Endodermal cell (in vitro differentiated cells): ENCODE results near the gene SLC45A3. TPM values are rescaled to one million over a fixed set of nuclear protein-coding genes. Genes with fewer than 3 reads are reported as not detected.

Source experiments
- DNase-seq: peaks from one replicate; pipeline ENCODE4 v3.0.0-alpha.2; 2017
- H3K27ac ChIP-seq: 2 replicates; pipeline ENCODE4 v1.5.1; 2013; ENCODE audit warnings: mild to moderate bottlenecking, low read depth, low read length, moderate library complexity
- H3K27me3 ChIP-seq: 2 replicates; pipeline ENCODE4 v1.6.1; 2013; ENCODE audit warnings: mild to moderate bottlenecking, low read length, moderate library complexity; ENCODE audit not compliant: insufficient read depth, control insufficient read depth, poor library complexity, severe bottlenecking
- H3K36me3 ChIP-seq: 2 replicates; pipeline ENCODE4 v1.7.0; 2013; ENCODE audit warnings: mild to moderate bottlenecking, low read length, moderate library complexity; ENCODE audit not compliant: control insufficient read depth, insufficient read depth
- H3K4me1 ChIP-seq: one replicate; pipeline ENCODE4 v1.7.0; 2013; ENCODE audit warnings: low read length; ENCODE audit not compliant: control insufficient read depth, insufficient read depth
- H3K4me3 ChIP-seq: 2 replicates; pipeline ENCODE4 v1.5.1; 2013; ENCODE audit warnings: mild to moderate bottlenecking, low read length, moderate library complexity
- H3K9ac ChIP-seq: 2 replicates; pipeline ENCODE4 v1.6.1; 2013; ENCODE audit warnings: mild to moderate bottlenecking, low read length, moderate library complexity; ENCODE audit not compliant: poor library complexity, severe bottlenecking; ENCODE audit errors: extremely low read depth
- H3K9me3 ChIP-seq: 2 replicates; pipeline ENCODE4 v1.6.1; 2013; ENCODE audit warnings: mild to moderate bottlenecking, low read length, moderate library complexity; ENCODE audit not compliant: control insufficient read depth
- H3K27ac Mint-ChIP-seq: 2 replicates; pipeline ENCODE4 v1.8.0; 2020; ENCODE audit warnings: mixed read lengths
- H3K27me3 Mint-ChIP-seq: 2 replicates; pipeline ENCODE4 v1.8.0; 2021; ENCODE audit warnings: mild to moderate bottlenecking, mixed read lengths; ENCODE audit not compliant: insufficient read depth
- H3K36me3 Mint-ChIP-seq: 2 replicates; pipeline ENCODE4 v1.8.0; 2020; ENCODE audit warnings: low read depth, mixed read lengths
- H3K4me1 Mint-ChIP-seq: 2 replicates; pipeline ENCODE4 v1.8.0; 2020; ENCODE audit warnings: mixed read lengths
- H3K4me3 Mint-ChIP-seq: 2 replicates; pipeline ENCODE4 v1.8.0; 2020; ENCODE audit warnings: mild to moderate bottlenecking, moderate library complexity, mixed read lengths
- H3K9me3 Mint-ChIP-seq: 2 replicates; pipeline ENCODE4 v1.8.0; 2020; ENCODE audit warnings: mild to moderate bottlenecking, mixed read lengths
- CTCF ChIP-seq: fragments of 200-600 bp; sonication (generic); conservative IDR thresholded peaks from 2 replicates; pipeline ENCODE4 v1.5.0; 2021; ENCODE audit warnings: antibody characterized with exemption, mild to moderate bottlenecking
- WGBS, 2 experiments: methylation state at CpG; one replicate each; pipeline versions ENCODE4 v1.1.5 to v1.1.7; 2013; ENCODE audit warnings: missing lambda C conversion rate in 2 of 2, mixed read lengths in 1 of 2; ENCODE audit not compliant: insufficient coverage in 1 of 2, insufficient read length in 1 of 2; 5-methylcytosine and 5-hydroxymethylcytosine counted together
- long read RNA-seq, 4 experiments: library from polyadenylated mRNA in 2 of 4; library from RNA in 1 of 4; library from capped mRNA in 1 of 4; stranded (forward) in 3 of 4; unstranded in 1 of 4; transcript quantifications; one replicate each; pipeline ENCODE4 v2.0.0, GENCODE V29; 2020 to 2021; ENCODE audit warnings: inconsistent platforms in 1 of 4
- polyA plus RNA-seq, 2 experiments: library from polyadenylated mRNA; stranded (reverse); fragments of 50-300 nt; gene quantifications; one replicate each; pipeline ENCODE4 v1.2.3, GENCODE V29; 2013
- total RNA-seq, 2 donors: library from RNA; stranded (reverse); fragmentation: NEBNext Ultra II Directional in 1 of 2; extraction: Animal tissue kit (Norgen Biotek cat#: 25700) in 1 of 2; gene quantifications; 2 replicates in 1 of 2; 3 replicates in 1 of 2; pipeline ENCODE4 v1.2.1, GENCODE V29; 2021

The SLC45A3 gene
- 10 to 100 TPM in 1 of 2 donors, 1 to 10 TPM in 1; 7.9 to 10.2 TPM for total RNA-seq
- polyA plus RNA-seq (2013, experiment 1 of 2): 22.4 TPM
- 17.5 TPM for polyA plus RNA-seq (2013, experiment 2 of 2)
- long read RNA-seq, experiment 1, partial matches to known transcripts: 0 of 3 reads
- long read RNA-seq, experiment 1, other reads (novel, unspliced or antisense): 3 of 3 reads
- long read RNA-seq, experiment 2, partial matches to known transcripts: 1 of 9 reads
- long read RNA-seq, experiment 2, other reads (novel, unspliced or antisense): 4 of 9 reads
- long read RNA-seq, experiment 3, partial matches to known transcripts: 1 of 2 reads
- long read RNA-seq, experiment 3, other reads (novel, unspliced or antisense): 0 of 2 reads
- long read RNA-seq, experiment 4, partial matches to known transcripts: 0 of 1 reads
- long read RNA-seq, experiment 4, other reads (novel, unspliced or antisense): 1 of 1 reads

- Mint-ChIP-seq H3K9me3 (no peaks in the 10 kb centered on the region), H3K4me3 (peak within 1 kb of the TSS; percentile 64), H3K27me3 (peaks cover 17% of the 10 kb centered on the region), H3K36me3 (no peaks in the 10 kb centered on the region), H3K4me1 (peaks cover 33% of the 10 kb centered on the region), H3K27ac (no peak within 1 kb of the TSS)
- Histone ChIP-seq H3K9ac (no peak within 1 kb of the TSS), H3K27me3 (peaks cover 12% of the 10 kb centered on the region), H3K4me3 (peak within 1 kb of the TSS; percentile 81), H3K9me3 (no peaks in the 10 kb centered on the region), H3K36me3 (no peaks in the 10 kb centered on the region), H3K4me1 (peaks cover 16% of the 10 kb centered on the region), H3K27ac (no peak within 1 kb of the TSS)
- WGBS, 2 experiments: 1 to 2% methylated on average over 24 to 79 of the region's 86 CpGs
- peak; percentile 85 for DNase-seq
- no peak for TF ChIP-seq CTCF
Measured at GRCh38 chr1:205680073-205680851, at the start of gene SLC45A3. Gene SLC45A3, minus strand, starts transcription at chr1:205680509. Its CDS starts 15,853 bp downstream, at chr1:205664656.

- H3K27ac Mint-ChIP-seq: no peak overlapping the region
- peaks cover 82% of the 10 kb centered on the region for H3K36me3 ChIP-seq
- 94 to 100% methylated on average over 2 to 3 of the region's 4 CpGs for whole genome bisulfite sequencing, 2 experiments
Measured at GRCh38 chr1:205726619-205727125, 46.4 kb upstream of the SLC45A3 start.

More at GRCh38 chr1:205726619-205727125, 46.4 kb upstream of the SLC45A3 start:
- Mint-ChIP-seq H3K27me3 (no peaks in the 10 kb centered on the region), H3K36me3 (peaks cover 73% of the 10 kb centered on the region), H3K4me1 (no peaks in the 10 kb centered on the region), H3K4me3 (no peak overlapping the region), H3K9me3 (no peaks in the 10 kb centered on the region)
- DNase-seq: no peak
- Histone ChIP-seq H3K9me3 (no peaks in the 10 kb centered on the region), H3K4me1 (no peaks in the 10 kb centered on the region), H3K27me3 (no peaks in the 10 kb centered on the region), H3K4me3 (no peak overlapping the region), H3K27ac (no peak overlapping the region), H3K9ac (no peak overlapping the region)
- TF ChIP-seq CTCF: no peak
